ENCODE measurements around the gene MAP3K8. TPM values are rescaled to one million over a fixed set of nuclear protein-coding genes. Genes with fewer than 3 reads are reported as not detected.

MAP3K8 gene
- total RNA-seq, 1 donor = 12.8 TPM

GRCh38 chr10:30456266-30456665 lies 22.3 kb downstream of the MAP3K8 start:
- no peak overlapping the region for H3K4me3 ChIP-seq (ENCODE audit: low read depth, low read length)
- no peak for TF ChIP-seq CTCF (IDR thresholded peaks at IDR 0.05; ENCODE audit: insufficient read depth, low read length)
- no peak for DNase-seq (ENCODE audit: low read depth)

- TF ChIP-seq CTCF (IDR thresholded peaks at IDR 0.05; ENCODE audit: insufficient read depth, low read length) = no peak
- no peak for DNase-seq (ENCODE audit: low read depth)
- H3K4me3 ChIP-seq (ENCODE audit: low read depth, low read length) = no peak overlapping the region
Observed at GRCh38 chr10:30459283-30459682, 25.3 kb downstream of the MAP3K8 start.

- DNase-seq (ENCODE audit: low read depth) = no peak
- no peak overlapping the region for H3K4me3 ChIP-seq (ENCODE audit: low read depth, low read length)
- no peak for TF ChIP-seq CTCF (IDR thresholded peaks at IDR 0.05; ENCODE audit: insufficient read depth, low read length)
Observed at GRCh38 chr10:30460121-30460520, 26.1 kb downstream of the MAP3K8 start.

- DNase-seq (ENCODE audit: low read depth) = no peak
- no peak for TF ChIP-seq CTCF (IDR thresholded peaks at IDR 0.05; ENCODE audit: insufficient read depth, low read length)
- no peak overlapping the region for H3K4me3 ChIP-seq (ENCODE audit: low read depth, low read length)
Observed at GRCh38 chr10:30462513-30462912, 28.5 kb downstream of the MAP3K8 start.

GRCh38 chr10:30463944-30464451 lies 30.0 kb downstream of the MAP3K8 start:
- DNase-seq (ENCODE audit: low read depth) = no peak
- TF ChIP-seq CTCF (IDR thresholded peaks at IDR 0.05; ENCODE audit: insufficient read depth, low read length) = no peak
- H3K4me3 ChIP-seq (ENCODE audit: low read depth, low read length) = no peak overlapping the region

- no peak for TF ChIP-seq CTCF (IDR thresholded peaks at IDR 0.05; ENCODE audit: insufficient read depth, low read length)
- no peak for DNase-seq (ENCODE audit: low read depth)
- H3K4me3 ChIP-seq (ENCODE audit: low read depth, low read length) = no peak overlapping the region
Observed at GRCh38 chr10:30464675-30465074, 30.7 kb downstream of the MAP3K8 start.

GRCh38 chr10:30466445-30466844 lies 32.5 kb downstream of the MAP3K8 start:
- no peak overlapping the region for H3K4me3 ChIP-seq (ENCODE audit: low read depth, low read length)
- DNase-seq (ENCODE audit: low read depth) = no peak
- no peak for TF ChIP-seq CTCF (IDR thresholded peaks at IDR 0.05; ENCODE audit: insufficient read depth, low read length)

Measured in fibroblast of the aortic adventitia (primary cell).